ENCODE data around the gene DMRTB1. TPM values are rescaled to one million over a fixed set of nuclear protein-coding genes. Genes with fewer than 3 reads are reported as not detected.
A peak's percentile ranks its signal among the peaks of the same experiment; 100 is the strongest.
"Not testable (repeated sequence)": the region's sequence is repeated elsewhere in the genome, so short reads cannot be mapped to it uniquely, and the experiment has no call there.

The DMRTB1 gene
- total and polyA plus RNA-seq, 5 experiments from 2014 or later: not detected

DNA sequence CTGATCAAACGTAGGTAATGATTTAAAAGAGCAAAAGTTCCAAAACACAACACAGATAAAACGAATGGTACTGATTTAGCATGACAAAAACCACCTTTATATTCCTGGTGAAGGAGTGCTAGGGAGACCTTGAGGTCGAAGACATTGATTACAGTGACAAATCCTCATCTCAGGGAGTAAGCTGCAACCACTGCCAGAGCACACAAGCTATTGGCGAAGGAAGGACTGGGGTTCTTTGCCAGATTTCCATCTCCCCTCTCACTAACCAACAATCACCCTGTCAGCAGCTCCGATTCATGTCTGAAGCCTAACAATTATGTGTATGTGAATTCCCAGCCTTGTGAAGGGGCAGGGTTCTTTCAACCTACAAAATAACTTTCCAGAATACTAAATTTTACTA lies 40.2 kb upstream of the DMRTB1 start:
- peak overlapping the region in 1 of 10 donors; percentile 39 for H3K27ac Mint-ChIP-seq
- H3K9me3 Mint-ChIP-seq: peaks cover 0 to 12% (median 3%) of the 10 kb centered on the region in 9 donors
- ATAC-seq (no peak), DNase-seq (no peak)
- POLR2A ChIA-PET: no interaction called here
- H3K4me1 Mint-ChIP-seq: peaks cover under 1 to 13% (median 9%) of the 10 kb centered on the region in 4 donors
- H3K36me3 Mint-ChIP-seq: peaks cover 0 to 8% (median 5%) of the 10 kb centered on the region in 3 donors
- H3K4me3 Mint-ChIP-seq: no peak overlapping the region
- H3K27me3 Mint-ChIP-seq: peaks cover 0 to 5% (median 0%) of the 10 kb centered on the region in 5 donors

DNA sequence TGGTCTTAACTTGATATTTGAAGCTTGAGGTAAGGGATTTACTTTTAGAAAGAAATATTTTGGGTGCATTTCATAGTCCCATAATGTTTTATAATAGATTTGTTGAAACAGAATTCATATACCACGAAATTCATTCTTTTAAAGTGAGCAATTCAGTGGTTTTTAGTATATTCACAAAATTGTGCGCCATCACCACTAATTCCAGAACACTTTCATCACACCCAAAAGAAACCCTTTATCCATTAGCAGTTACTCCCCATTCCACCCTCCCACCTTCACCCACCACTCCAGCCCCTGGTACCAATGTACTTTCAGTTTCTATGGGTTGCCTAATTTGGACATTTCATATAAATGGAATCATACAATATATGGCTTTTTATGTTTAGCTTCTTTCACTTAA lies 38.9 kb upstream of the DMRTB1 start:
- peaks cover 0 to 7% (median under 1%) of the 10 kb centered on the region in 4 donors for H3K4me1 Mint-ChIP-seq
- H3K27me3 Mint-ChIP-seq: peaks cover 0 to 5% (median 0%) of the 10 kb centered on the region in 5 donors
- DNase-seq: no peak
- POLR2A ChIA-PET: no interaction called here
- ATAC-seq: no peak
- peaks cover 0 to 12% (median 3%) of the 10 kb centered on the region in 9 donors for H3K9me3 Mint-ChIP-seq
- H3K27ac Mint-ChIP-seq: no peak overlapping the region
- H3K36me3 Mint-ChIP-seq: peaks cover 0 to 8% (median 5%) of the 10 kb centered on the region in 3 donors
- no peak overlapping the region for H3K4me3 Mint-ChIP-seq

- Mint-ChIP-seq H3K36me3 (peaks cover 0 to 8% (median 5%) of the 10 kb centered on the region in 3 donors), H3K27ac (peak overlapping the region in 1 of 10 donors; percentile 19), H3K27me3 (peaks cover 0 to 7% (median 0%) of the 10 kb centered on the region in 5 donors), H3K4me3 (no peak overlapping the region), H3K4me1 (peaks cover 0 to 7% (median under 1%) of the 10 kb centered on the region in 4 donors), H3K9me3 (peaks cover 0 to 12% (median 3%) of the 10 kb centered on the region in 9 donors)
- POLR2A ChIA-PET: no interaction called here
- DNase-seq (no peak), ATAC-seq (no peak)
Observed at GRCh38 chr1:53421208-53421607, 38.0 kb upstream of the DMRTB1 start.

GRCh38 chr1:53430261-53430660 lies 28.9 kb upstream of the DMRTB1 start:
- H3K4me3 Mint-ChIP-seq: no peak overlapping the region
- peaks cover 0 to 4% (median 0%) of the 10 kb centered on the region in 3 donors for H3K36me3 Mint-ChIP-seq
- no peak for ATAC-seq
- H3K4me1 Mint-ChIP-seq: peaks cover 9 to 15% (median 10%) of the 10 kb centered on the region in 4 donors
- no peak overlapping the region for H3K27ac Mint-ChIP-seq
- H3K27me3 Mint-ChIP-seq: peaks cover 0 to 16% (median 3%) of the 10 kb centered on the region in 5 donors
- DNase-seq: no peak
- POLR2A ChIA-PET: no interaction called here
- peaks cover 0 to 3% (median 0%) of the 10 kb centered on the region in 9 donors for H3K9me3 Mint-ChIP-seq

- Mint-ChIP-seq H3K4me1 (peaks cover 9 to 15% (median 10%) of the 10 kb centered on the region in 4 donors), H3K27ac (no peak overlapping the region), H3K9me3 (peaks cover 0 to 3% (median 0%) of the 10 kb centered on the region in 9 donors), H3K4me3 (no peak overlapping the region), H3K36me3 (peaks cover 0 to 4% (median 0%) of the 10 kb centered on the region in 3 donors), H3K27me3 (peaks cover 0 to 16% (median 3%) of the 10 kb centered on the region in 5 donors)
- DNase-seq (no peak), ATAC-seq (no peak)
- POLR2A ChIA-PET: no interaction called here
Observed at GRCh38 chr1:53430779-53431178, 28.4 kb upstream of the DMRTB1 start.

DNA sequence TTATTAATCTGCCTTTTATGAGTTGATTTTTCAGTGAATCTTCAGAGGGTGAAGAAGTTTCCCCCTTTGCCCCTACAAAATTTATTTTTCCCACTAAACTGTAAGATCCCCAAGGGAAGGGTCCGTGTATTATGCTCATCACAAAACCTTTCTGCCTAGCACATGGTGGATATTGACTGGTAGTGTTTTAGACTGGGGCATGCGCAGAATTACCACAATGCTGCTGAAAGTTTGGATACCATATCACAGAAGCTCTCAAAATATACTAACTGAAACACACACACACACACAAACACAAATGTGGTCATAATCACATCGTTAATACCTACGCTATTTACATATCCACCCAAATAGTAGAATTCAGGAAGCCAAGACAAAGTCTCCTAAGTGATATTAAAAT lies 28.0 kb upstream of the DMRTB1 start:
- H3K4me1 Mint-ChIP-seq: peaks cover 9 to 15% (median 10%) of the 10 kb centered on the region in 4 donors
- H3K27ac Mint-ChIP-seq: peak overlapping the region in 2 of 10 donors; percentile 18 to 48
- H3K27me3 Mint-ChIP-seq: peaks cover 0 to 16% (median 3%) of the 10 kb centered on the region in 5 donors
- peak overlapping the region in 1 of 10 donors; percentile 3 for H3K4me3 Mint-ChIP-seq
- POLR2A ChIA-PET: no interaction called here
- peaks cover 0 to 4% (median 0%) of the 10 kb centered on the region in 3 donors for H3K36me3 Mint-ChIP-seq
- DNase-seq (no peak), ATAC-seq (no peak)
- peaks cover 0 to 3% (median 0%) of the 10 kb centered on the region in 9 donors for H3K9me3 Mint-ChIP-seq

DNA sequence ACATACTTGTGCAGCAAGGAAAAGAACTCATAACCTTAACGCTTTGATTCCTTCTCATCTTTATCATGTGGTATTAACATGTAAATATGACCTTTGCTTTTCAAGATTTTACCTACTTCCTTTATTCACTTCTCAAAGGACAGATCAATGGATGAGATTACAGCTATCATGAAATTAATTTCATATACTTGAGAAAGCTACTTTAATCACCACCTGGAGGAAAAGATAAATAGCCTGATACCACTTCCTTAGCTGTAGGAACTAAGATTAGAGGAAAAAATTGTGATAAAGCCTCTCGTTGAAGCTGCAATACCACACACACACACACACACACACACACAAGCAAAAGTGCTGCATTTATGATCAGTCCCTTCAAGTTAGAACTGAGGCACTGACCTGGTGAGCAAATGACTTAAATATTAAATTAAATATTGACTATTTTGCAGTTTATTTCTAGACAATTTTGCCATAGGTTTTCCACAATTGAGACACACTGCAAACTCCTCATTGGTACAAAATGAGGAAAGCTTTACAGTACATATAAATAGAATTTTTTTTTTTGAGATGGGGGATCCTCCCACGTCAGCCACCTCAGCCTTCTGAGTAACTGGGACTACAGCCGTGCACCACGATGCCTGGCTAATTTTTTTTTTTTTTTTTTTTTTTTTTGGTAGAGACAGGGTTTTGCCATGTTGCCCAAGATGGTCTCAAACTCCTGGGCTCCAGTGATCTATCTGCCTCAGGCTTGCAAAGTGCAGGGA lies 27.2 kb upstream of the DMRTB1 start:
- POLR2A ChIA-PET: interaction anchor here (1.0 kb wide), 1 partner anchor 19 kb away, joined by 3 read pairs; no protein-coding TSS in a partner anchor
- peaks cover 0 to 4% (median 0%) of the 10 kb centered on the region in 3 donors for H3K36me3 Mint-ChIP-seq
- H3K9me3 Mint-ChIP-seq: peaks cover 0 to 3% (median 0%) of the 10 kb centered on the region in 9 donors
- H3K4me1 Mint-ChIP-seq: peaks cover 9 to 15% (median 10%) of the 10 kb centered on the region in 4 donors
- ATAC-seq: peak; percentile 28 to 51
- peak overlapping the region in 5 of 10 donors; percentile 3 to 12 (median 4) for H3K4me3 Mint-ChIP-seq
- DNase-seq: peak in 1 of 10 donors; percentile 14
- H3K27ac Mint-ChIP-seq: peak overlapping the region in 4 of 10 donors; percentile 3 to 67 (median 33)
- peaks cover 0 to 16% (median 3%) of the 10 kb centered on the region in 5 donors for H3K27me3 Mint-ChIP-seq

- POLR2A ChIA-PET: interaction anchor here (1.0 kb wide), 1 partner anchor 19 kb away, joined by 3 read pairs; no protein-coding TSS in a partner anchor
- Mint-ChIP-seq H3K4me1 (peaks cover 9 to 15% (median 10%) of the 10 kb centered on the region in 4 donors), H3K9me3 (peaks cover 0 to 3% (median 0%) of the 10 kb centered on the region in 9 donors), H3K4me3 (no peak overlapping the region), H3K27ac (no peak overlapping the region), H3K36me3 (peaks cover 0 to 4% (median 0%) of the 10 kb centered on the region in 3 donors), H3K27me3 (peaks cover 0 to 13% (median 3%) of the 10 kb centered on the region in 5 donors)
- no peak for DNase-seq
- no peak for ATAC-seq
Observed at GRCh38 chr1:53432611-53433010, 26.6 kb upstream of the DMRTB1 start.

GRCh38 chr1:53434405-53435007 lies 24.7 kb upstream of the DMRTB1 start:
- not testable (repeated sequence) for H3K36me3 Mint-ChIP-seq, ATAC-seq, H3K27ac Mint-ChIP-seq, H3K4me3 Mint-ChIP-seq, H3K9me3 Mint-ChIP-seq, DNase-seq
- Mint-ChIP-seq H3K4me1 (peaks cover 9 to 15% (median 10%) of the 10 kb centered on the region in 4 donors), H3K27me3 (peaks cover 0 to 11% (median 2%) of the 10 kb centered on the region in 5 donors)
- POLR2A ChIA-PET: interaction anchor here (0.7 kb wide), 1 partner anchor 1216 kb away, joined by 3 read pairs; no protein-coding TSS in a partner anchor

- H3K27ac Mint-ChIP-seq: no peak overlapping the region
Observed at GRCh38 chr1:53435151-53435550, 24.0 kb upstream of the DMRTB1 start.

GRCh38 chr1:53438427-53439336 lies 20.5 kb upstream of the DMRTB1 start:
- Mint-ChIP-seq H3K36me3 (peaks cover 0 to 4% (median 0%) of the 10 kb centered on the region in 3 donors), H3K4me1 (no peaks in the 10 kb centered on the region), H3K27ac (no peak overlapping the region), H3K27me3 (peaks cover 0 to 11% (median under 1%) of the 10 kb centered on the region in 5 donors), H3K4me3 (no peak overlapping the region), H3K9me3 (peaks cover 0 to 3% (median 0%) of the 10 kb centered on the region in 9 donors)
- no peak for DNase-seq
- POLR2A ChIA-PET: no interaction called here
- ATAC-seq: no peak

More at GRCh38 chr1:53435151-53435550, 24.0 kb upstream of the DMRTB1 start:
- no peak overlapping the region for H3K4me3 Mint-ChIP-seq
- ATAC-seq (no peak), DNase-seq (no peak)
- peaks cover 0 to 11% (median 2%) of the 10 kb centered on the region in 5 donors for H3K27me3 Mint-ChIP-seq
- POLR2A ChIA-PET: interaction anchor here (0.6 to 0.7 kb wide), 2 partner anchors 1217 to 1358 kb away, joined by 3 to 4 read pairs; no protein-coding TSS in a partner anchor
- peaks cover 9 to 15% (median 9%) of the 10 kb centered on the region in 4 donors for H3K4me1 Mint-ChIP-seq
- peaks cover 0 to 4% (median 0%) of the 10 kb centered on the region in 3 donors for H3K36me3 Mint-ChIP-seq
- peaks cover 0 to 3% (median 0%) of the 10 kb centered on the region in 9 donors for H3K9me3 Mint-ChIP-seq
